ENCODE data around the gene TMOD2. TPM values are rescaled to one million over a fixed set of nuclear protein-coding genes. Genes with fewer than 3 reads are reported as not detected.

The TMOD2 gene
- total RNA-seq, 1 experiment from 2014 or later, result 5.7 TPM

DNA sequence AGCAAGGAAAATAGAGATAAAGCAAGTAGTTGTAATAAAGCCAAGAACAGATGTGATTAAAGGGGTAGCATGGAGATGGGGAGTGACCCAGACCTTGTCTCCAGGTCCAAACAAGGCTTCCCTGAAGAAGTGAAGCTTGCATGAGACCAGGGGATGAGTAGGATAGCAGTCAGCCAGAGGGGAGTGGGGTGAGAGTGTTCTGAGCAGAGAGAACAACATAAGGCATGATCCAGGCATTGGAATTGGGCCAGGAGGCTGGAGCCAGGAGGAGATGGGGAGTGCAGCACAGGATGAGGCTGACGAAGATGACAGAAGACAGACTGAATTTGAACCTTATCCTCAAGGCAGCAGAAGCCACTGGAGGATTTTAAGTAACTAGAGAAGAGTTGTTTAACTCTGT, 7.2 kb downstream of the TMOD2 start:
- ChIA-PET CTCF (interaction anchor here (1.1 kb wide), 1 partner anchor 18 kb away, joined by 4 read pairs; no protein-coding TSS in a partner anchor), POLR2A (no interaction called here), RAD21 (ENCODE audit: low non-redundant PET in 1 of 2, low total read pairs in 2 of 2, uncharacterized antibody in 2 of 2, unreplicated experiment in 2 of 2) (no interaction called here)
- Histone ChIP-seq H3K27me3 (ENCODE audit: insufficient read depth, low read length) (no peaks in the 10 kb centered on the region), H4K20me1 (ENCODE audit: insufficient read depth) (no peaks in the 10 kb centered on the region), H3K79me2 (ENCODE audit: insufficient read depth, low read length) (no peaks in the 10 kb centered on the region), H2AFZ (ENCODE audit: low read depth, low read length, poor library complexity, severe bottlenecking) (no peak overlapping the region), H3K4me2 (ENCODE audit: low read length) (no peak overlapping the region), H3K4me1 (ENCODE audit: control insufficient read depth in 1 of 2, insufficient read depth in 2 of 2, low read length in 2 of 2) (no peaks in the 10 kb centered on the region), H3K9me3 (ENCODE audit: control insufficient read depth in 1 of 2, insufficient read depth in 1 of 2, low read depth in 1 of 2, low read length in 2 of 2) (no peaks in the 10 kb centered on the region), H3K36me3 (ENCODE audit: control insufficient read depth in 1 of 2, insufficient read depth in 2 of 2, low read length in 2 of 2) (no peaks in the 10 kb centered on the region), H3K4me3 (replicated peaks in 1 of 2; ENCODE audit: low read depth in 1 of 2, low read length in 2 of 2) (no peak overlapping the region), H3K9me2 (ENCODE audit: insufficient read depth) (no peaks in the 10 kb centered on the region), H3K27ac (ENCODE audit: low read depth, low read length) (no peak overlapping the region), H3K9ac (ENCODE audit: low read length) (no peak overlapping the region)
- no peak for DNase-seq (ENCODE audit: low read depth, low spot score)
- ATAC-seq, result no peak
- intact Hi-C loops (cut with micrococcal nuclease), result no loop called here
- no TSS peak for BruUV-seq (replicated peaks)
- TF ChIP-seq, protein P1, sequence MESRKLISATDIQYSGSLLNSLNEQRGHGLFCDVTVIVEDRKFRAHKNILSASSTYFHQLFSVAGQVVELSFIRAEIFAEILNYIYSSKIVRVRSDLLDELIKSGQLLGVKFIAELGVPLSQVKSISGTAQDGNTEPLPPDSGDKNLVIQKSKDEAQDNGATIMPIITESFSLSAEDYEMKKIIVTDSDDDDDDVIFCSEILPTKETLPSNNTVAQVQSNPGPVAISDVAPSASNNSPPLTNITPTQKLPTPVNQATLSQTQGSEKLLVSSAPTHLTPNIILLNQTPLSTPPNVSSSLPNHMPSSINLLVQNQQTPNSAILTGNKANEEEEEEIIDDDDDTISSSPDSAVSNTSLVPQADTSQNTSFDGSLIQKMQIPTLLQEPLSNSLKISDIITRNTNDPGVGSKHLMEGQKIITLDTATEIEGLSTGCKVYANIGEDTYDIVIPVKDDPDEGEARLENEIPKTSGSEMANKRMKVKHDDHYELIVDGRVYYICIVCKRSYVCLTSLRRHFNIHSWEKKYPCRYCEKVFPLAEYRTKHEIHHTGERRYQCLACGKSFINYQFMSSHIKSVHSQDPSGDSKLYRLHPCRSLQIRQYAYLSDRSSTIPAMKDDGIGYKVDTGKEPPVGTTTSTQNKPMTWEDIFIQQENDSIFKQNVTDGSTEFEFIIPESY (IDR thresholded peaks at IDR 0.05; ENCODE audit: extremely low read depth, insufficient replicate concordance, low read length), result no peak
- TF ChIP-seq YY1 (IDR thresholded peaks at IDR 0.05; ENCODE audit: extremely low read depth, insufficient replicate concordance, low read depth, low read length), result no peak
- TF ChIP-seq SIN3A (IDR thresholded peaks at IDR 0.05; ENCODE audit: low read depth), result no peak
- TF ChIP-seq FOSL1 (IDR thresholded peaks at IDR 0.05; ENCODE audit: low read depth), result no peak
- TF ChIP-seq EZH2 (IDR thresholded peaks at IDR 0.05), result no peak
- TF ChIP-seq TCF7L2 (IDR thresholded peaks at IDR 0.05; ENCODE audit: borderline replicate concordance, extremely low read depth, insufficient read depth, insufficient read length), result no peak
- no peak for TF ChIP-seq RAD21 (IDR thresholded peaks at IDR 0.05; ENCODE audit: low read depth)
- TF ChIP-seq ZFX (IDR thresholded peaks at IDR 0.05), result no peak
- no peak for TF ChIP-seq JUND (IDR thresholded peaks at IDR 0.05)
- TF ChIP-seq, protein P2, sequence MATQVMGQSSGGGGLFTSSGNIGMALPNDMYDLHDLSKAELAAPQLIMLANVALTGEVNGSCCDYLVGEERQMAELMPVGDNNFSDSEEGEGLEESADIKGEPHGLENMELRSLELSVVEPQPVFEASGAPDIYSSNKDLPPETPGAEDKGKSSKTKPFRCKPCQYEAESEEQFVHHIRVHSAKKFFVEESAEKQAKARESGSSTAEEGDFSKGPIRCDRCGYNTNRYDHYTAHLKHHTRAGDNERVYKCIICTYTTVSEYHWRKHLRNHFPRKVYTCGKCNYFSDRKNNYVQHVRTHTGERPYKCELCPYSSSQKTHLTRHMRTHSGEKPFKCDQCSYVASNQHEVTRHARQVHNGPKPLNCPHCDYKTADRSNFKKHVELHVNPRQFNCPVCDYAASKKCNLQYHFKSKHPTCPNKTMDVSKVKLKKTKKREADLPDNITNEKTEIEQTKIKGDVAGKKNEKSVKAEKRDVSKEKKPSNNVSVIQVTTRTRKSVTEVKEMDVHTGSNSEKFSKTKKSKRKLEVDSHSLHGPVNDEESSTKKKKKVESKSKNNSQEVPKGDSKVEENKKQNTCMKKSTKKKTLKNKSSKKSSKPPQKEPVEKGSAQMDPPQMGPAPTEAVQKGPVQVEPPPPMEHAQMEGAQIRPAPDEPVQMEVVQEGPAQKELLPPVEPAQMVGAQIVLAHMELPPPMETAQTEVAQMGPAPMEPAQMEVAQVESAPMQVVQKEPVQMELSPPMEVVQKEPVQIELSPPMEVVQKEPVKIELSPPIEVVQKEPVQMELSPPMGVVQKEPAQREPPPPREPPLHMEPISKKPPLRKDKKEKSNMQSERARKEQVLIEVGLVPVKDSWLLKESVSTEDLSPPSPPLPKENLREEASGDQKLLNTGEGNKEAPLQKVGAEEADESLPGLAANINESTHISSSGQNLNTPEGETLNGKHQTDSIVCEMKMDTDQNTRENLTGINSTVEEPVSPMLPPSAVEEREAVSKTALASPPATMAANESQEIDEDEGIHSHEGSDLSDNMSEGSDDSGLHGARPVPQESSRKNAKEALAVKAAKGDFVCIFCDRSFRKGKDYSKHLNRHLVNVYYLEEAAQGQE (IDR thresholded peaks at IDR 0.05; ENCODE audit: low read depth), result no peak
